ENCODE measurements around the gene FAM236C. TPM values are rescaled to one million over a fixed set of nuclear protein-coding genes. Genes with fewer than 3 reads are reported as not detected.
"Not testable (repeated sequence)": the region's sequence is repeated elsewhere in the genome, so short reads cannot be mapped to it uniquely, and the experiment has no call there.

FAM236C gene
- total RNA-seq (2021): not detected in 2 replicates
- Bru-seq, nascent RNA: not detected
- not detected for BruChase-seq, experiment 1, labeled RNA remaining after a 2-hour chase
- BruChase-seq, experiment 2, labeled RNA remaining after a 6-hour chase: not detected
- long read RNA-seq: 0 reads

GRCh38 chrX:72912315-72912714, at the start of gene FAM236C:
TSS of gene FAM236C (plus strand) at chrX:72912615. CDS start at chrX:72912715, 100 bp downstream.
- CTCF ChIA-PET; H3K27ac ChIP-seq (ENCODE audit: low read depth, low read length, poor library complexity, severe bottlenecking); intact Hi-C loops (cut with micrococcal nuclease; ENCODE audit: unreplicated experiment); POLR2A ChIA-PET (ENCODE audit: low non-redundant PET); H3K4me1 ChIP-seq (ENCODE audit: insufficient read depth, low read length, poor library complexity, severe bottlenecking); BruUV-seq (replicated peaks); H3K27me3 ChIP-seq (replicated peaks; ENCODE audit: insufficient read depth, low read depth, low read length, poor library complexity); DNase-seq (ENCODE audit: low spot score); H3K9me3 ChIP-seq (ENCODE audit: low read depth, low read length, poor library complexity, severe bottlenecking); H3K36me3 ChIP-seq (ENCODE audit: insufficient read depth, low read length, poor library complexity, severe bottlenecking); H3K4me3 ChIP-seq (ENCODE audit: low read depth, low read length, poor library complexity, severe bottlenecking): not testable (repeated sequence)

GRCh38 chrX:72882898-72883297, 29.5 kb upstream of the FAM236C start:
- H3K4me3 ChIP-seq (ENCODE audit: low read depth, low read length, poor library complexity, severe bottlenecking); intact Hi-C loops (cut with micrococcal nuclease; ENCODE audit: unreplicated experiment); BruUV-seq (replicated peaks): not testable (repeated sequence)

GRCh38 chrX:72889740-72890139, 22.7 kb upstream of the FAM236C start:
- intact Hi-C loops (cut with micrococcal nuclease; ENCODE audit: unreplicated experiment); CTCF ChIA-PET: not testable (repeated sequence)

More at GRCh38 chrX:72882898-72883297, 29.5 kb upstream of the FAM236C start:
- POLR2A ChIA-PET (ENCODE audit: low non-redundant PET); H3K4me1 ChIP-seq (ENCODE audit: insufficient read depth, low read length, poor library complexity, severe bottlenecking); H3K9me3 ChIP-seq (ENCODE audit: low read depth, low read length, poor library complexity, severe bottlenecking); DNase-seq (ENCODE audit: low spot score); CTCF ChIA-PET; H3K27me3 ChIP-seq (replicated peaks; ENCODE audit: insufficient read depth, low read depth, low read length, poor library complexity); H3K36me3 ChIP-seq (ENCODE audit: insufficient read depth, low read length, poor library complexity, severe bottlenecking); H3K27ac ChIP-seq (ENCODE audit: low read depth, low read length, poor library complexity, severe bottlenecking): not testable (repeated sequence)

GRCh38 chrX:72916096-72916495, 3.7 kb downstream of the FAM236C start:
- H3K4me1 ChIP-seq (ENCODE audit: insufficient read depth, low read length, poor library complexity, severe bottlenecking); H3K27ac ChIP-seq (ENCODE audit: low read depth, low read length, poor library complexity, severe bottlenecking); H3K36me3 ChIP-seq (ENCODE audit: insufficient read depth, low read length, poor library complexity, severe bottlenecking); CTCF ChIA-PET; H3K9me3 ChIP-seq (ENCODE audit: low read depth, low read length, poor library complexity, severe bottlenecking); BruUV-seq (replicated peaks); H3K27me3 ChIP-seq (replicated peaks; ENCODE audit: insufficient read depth, low read depth, low read length, poor library complexity); POLR2A ChIA-PET (ENCODE audit: low non-redundant PET); intact Hi-C loops (cut with micrococcal nuclease; ENCODE audit: unreplicated experiment); H3K4me3 ChIP-seq (ENCODE audit: low read depth, low read length, poor library complexity, severe bottlenecking); DNase-seq (ENCODE audit: low spot score): not testable (repeated sequence)

More at GRCh38 chrX:72889740-72890139, 22.7 kb upstream of the FAM236C start:
- H3K9me3 ChIP-seq (ENCODE audit: low read depth, low read length, poor library complexity, severe bottlenecking); H3K27ac ChIP-seq (ENCODE audit: low read depth, low read length, poor library complexity, severe bottlenecking); POLR2A ChIA-PET (ENCODE audit: low non-redundant PET); DNase-seq (ENCODE audit: low spot score); H3K4me1 ChIP-seq (ENCODE audit: insufficient read depth, low read length, poor library complexity, severe bottlenecking); H3K27me3 ChIP-seq (replicated peaks; ENCODE audit: insufficient read depth, low read depth, low read length, poor library complexity); BruUV-seq (replicated peaks); H3K4me3 ChIP-seq (ENCODE audit: low read depth, low read length, poor library complexity, severe bottlenecking); H3K36me3 ChIP-seq (ENCODE audit: insufficient read depth, low read length, poor library complexity, severe bottlenecking): not testable (repeated sequence)

DNA sequence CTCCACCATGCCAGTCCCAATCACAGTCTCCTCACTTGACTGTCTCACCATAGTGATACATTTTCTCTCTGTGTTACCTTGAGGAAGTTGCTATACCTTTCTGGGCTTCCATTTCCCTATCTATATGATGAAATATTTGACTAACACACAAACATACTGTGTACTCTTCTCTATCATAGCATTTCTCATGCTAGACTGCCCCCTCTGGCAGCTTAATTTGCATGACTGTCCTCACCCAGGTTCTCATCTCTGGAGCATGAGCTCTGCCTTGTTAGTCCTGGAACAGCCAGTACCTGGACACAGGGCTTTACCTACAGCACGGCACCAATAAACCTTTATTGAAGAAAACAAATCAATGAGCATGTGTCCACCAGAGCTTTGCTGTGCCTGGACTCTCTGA, 19.9 kb downstream of the FAM236C start:
- DNase-seq (ENCODE audit: low spot score); H3K27me3 ChIP-seq (replicated peaks; ENCODE audit: insufficient read depth, low read depth, low read length, poor library complexity); POLR2A ChIA-PET (ENCODE audit: low non-redundant PET); H3K36me3 ChIP-seq (ENCODE audit: insufficient read depth, low read length, poor library complexity, severe bottlenecking); H3K4me3 ChIP-seq (ENCODE audit: low read depth, low read length, poor library complexity, severe bottlenecking); CTCF ChIA-PET; H3K9me3 ChIP-seq (ENCODE audit: low read depth, low read length, poor library complexity, severe bottlenecking); intact Hi-C loops (cut with micrococcal nuclease; ENCODE audit: unreplicated experiment); H3K27ac ChIP-seq (ENCODE audit: low read depth, low read length, poor library complexity, severe bottlenecking); H3K4me1 ChIP-seq (ENCODE audit: insufficient read depth, low read length, poor library complexity, severe bottlenecking); BruUV-seq (replicated peaks): not testable (repeated sequence)

GRCh38 chrX:72936455-72936854, 24.0 kb downstream of the FAM236C start:
- H3K9me3 ChIP-seq (ENCODE audit: low read depth, low read length, poor library complexity, severe bottlenecking); H3K27me3 ChIP-seq (replicated peaks; ENCODE audit: insufficient read depth, low read depth, low read length, poor library complexity); BruUV-seq (replicated peaks); DNase-seq (ENCODE audit: low spot score); CTCF ChIA-PET; intact Hi-C loops (cut with micrococcal nuclease; ENCODE audit: unreplicated experiment); H3K27ac ChIP-seq (ENCODE audit: low read depth, low read length, poor library complexity, severe bottlenecking); POLR2A ChIA-PET (ENCODE audit: low non-redundant PET); H3K4me3 ChIP-seq (ENCODE audit: low read depth, low read length, poor library complexity, severe bottlenecking); H3K4me1 ChIP-seq (ENCODE audit: insufficient read depth, low read length, poor library complexity, severe bottlenecking); H3K36me3 ChIP-seq (ENCODE audit: insufficient read depth, low read length, poor library complexity, severe bottlenecking): not testable (repeated sequence)

DNA sequence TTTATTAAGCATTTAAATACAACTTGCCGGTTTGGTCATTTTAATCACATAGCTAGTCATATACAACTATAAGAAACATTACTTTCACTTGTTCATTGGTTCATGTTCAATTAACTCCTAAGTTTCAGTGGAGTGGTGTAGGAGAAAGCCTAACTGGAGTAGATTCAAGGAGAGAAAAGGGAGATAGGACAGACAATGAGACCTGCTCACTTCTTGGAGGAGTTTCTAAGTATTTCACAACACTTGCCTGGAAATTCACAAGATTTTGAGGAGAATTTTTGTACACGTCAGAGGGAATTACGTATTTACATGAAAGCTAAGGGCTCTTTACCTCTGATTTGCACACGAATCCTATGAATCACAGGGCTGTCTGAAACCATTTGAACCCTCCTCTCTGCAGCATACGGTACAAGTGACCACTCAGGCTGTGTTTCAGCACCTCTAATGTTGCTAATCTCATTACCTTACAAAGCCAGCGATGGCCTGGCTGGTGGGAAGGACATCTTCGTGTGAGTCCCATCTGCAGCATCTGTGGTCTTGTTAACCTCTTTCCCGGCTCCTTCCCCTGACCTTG, 24.6 kb downstream of the FAM236C start:
- H3K4me1 ChIP-seq (ENCODE audit: insufficient read depth, low read length, poor library complexity, severe bottlenecking); intact Hi-C loops (cut with micrococcal nuclease; ENCODE audit: unreplicated experiment); BruUV-seq (replicated peaks); H3K9me3 ChIP-seq (ENCODE audit: low read depth, low read length, poor library complexity, severe bottlenecking); H3K36me3 ChIP-seq (ENCODE audit: insufficient read depth, low read length, poor library complexity, severe bottlenecking); DNase-seq (ENCODE audit: low spot score); H3K27ac ChIP-seq (ENCODE audit: low read depth, low read length, poor library complexity, severe bottlenecking); POLR2A ChIA-PET (ENCODE audit: low non-redundant PET); H3K27me3 ChIP-seq (replicated peaks; ENCODE audit: insufficient read depth, low read depth, low read length, poor library complexity); H3K4me3 ChIP-seq (ENCODE audit: low read depth, low read length, poor library complexity, severe bottlenecking); CTCF ChIA-PET: not testable (repeated sequence)

GRCh38 chrX:72937906-72938305, 25.5 kb downstream of the FAM236C start, which contains the start of gene FAM236A:
TSS of gene FAM236A (plus strand) at chrX:72938206. CDS start at chrX:72938263, 57 bp downstream.
- H3K4me1 ChIP-seq (ENCODE audit: insufficient read depth, low read length, poor library complexity, severe bottlenecking); intact Hi-C loops (cut with micrococcal nuclease; ENCODE audit: unreplicated experiment); H3K27me3 ChIP-seq (replicated peaks; ENCODE audit: insufficient read depth, low read depth, low read length, poor library complexity); H3K4me3 ChIP-seq (ENCODE audit: low read depth, low read length, poor library complexity, severe bottlenecking); POLR2A ChIA-PET (ENCODE audit: low non-redundant PET); CTCF ChIA-PET; H3K36me3 ChIP-seq (ENCODE audit: insufficient read depth, low read length, poor library complexity, severe bottlenecking); H3K27ac ChIP-seq (ENCODE audit: low read depth, low read length, poor library complexity, severe bottlenecking); H3K9me3 ChIP-seq (ENCODE audit: low read depth, low read length, poor library complexity, severe bottlenecking); DNase-seq (ENCODE audit: low spot score); BruUV-seq (replicated peaks): not testable (repeated sequence)

All from A673 (cell line).